Measurements from ENCODE around the gene GTSE1. TPM values are rescaled to one million over a fixed set of nuclear protein-coding genes. Genes with fewer than 3 reads are reported as not detected.

The GTSE1 gene
- total and polyA plus RNA-seq, 2 of the 13 experiments (the other 11 are each of a cell fraction or from before 2014, with no cell fraction given) = 10.7 to 13.5 TPM

DNA sequence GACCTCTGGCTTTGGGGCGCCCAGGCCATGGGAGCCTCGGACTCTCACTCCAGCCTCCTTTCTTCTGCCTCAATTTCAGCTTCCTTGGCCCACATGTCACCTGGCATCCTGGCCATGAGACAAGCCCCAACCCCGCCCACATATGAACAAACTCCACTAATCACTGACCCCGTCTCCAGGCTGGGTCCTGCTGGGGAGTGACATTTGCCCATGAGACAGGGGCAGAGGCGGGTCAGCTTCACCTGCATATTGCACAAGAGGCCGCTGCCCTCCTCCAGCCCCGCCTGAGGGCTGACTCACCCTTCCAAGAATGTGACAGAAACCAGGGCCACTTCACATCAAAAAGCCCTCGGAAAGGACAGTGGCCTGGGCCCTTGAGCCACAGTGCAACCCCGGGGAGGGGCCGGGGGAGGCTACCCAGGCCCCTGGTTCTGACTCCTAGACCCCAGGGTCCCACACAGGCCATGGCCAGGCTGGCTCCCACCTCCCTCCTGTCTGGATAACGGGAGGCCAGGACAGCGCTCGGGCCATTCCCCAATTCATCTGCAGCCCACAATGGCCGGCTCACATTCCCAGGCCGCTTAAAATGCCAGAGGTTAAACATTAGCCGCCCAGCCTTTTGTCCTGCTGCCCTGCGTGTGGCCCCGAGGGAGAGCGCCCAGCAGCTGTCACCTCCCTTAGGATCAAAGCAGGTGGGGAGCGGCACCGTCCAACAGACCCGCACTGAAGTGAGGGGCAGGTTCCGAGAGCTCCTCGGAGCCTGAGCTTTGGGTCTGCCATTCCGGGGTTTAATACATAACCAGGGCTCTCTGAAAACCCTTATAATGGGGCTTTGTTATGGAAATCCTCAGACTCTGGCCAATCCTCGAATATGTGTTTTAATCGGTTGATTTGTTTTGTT lies 81.1 kb downstream of the GTSE1 start (continued):
- peak; percentile 85 for TF ChIP-seq ZNF687 (CRISPR knock-in tag; IDR thresholded peaks at IDR 0.05)
- TF ChIP-seq, protein P1, sequence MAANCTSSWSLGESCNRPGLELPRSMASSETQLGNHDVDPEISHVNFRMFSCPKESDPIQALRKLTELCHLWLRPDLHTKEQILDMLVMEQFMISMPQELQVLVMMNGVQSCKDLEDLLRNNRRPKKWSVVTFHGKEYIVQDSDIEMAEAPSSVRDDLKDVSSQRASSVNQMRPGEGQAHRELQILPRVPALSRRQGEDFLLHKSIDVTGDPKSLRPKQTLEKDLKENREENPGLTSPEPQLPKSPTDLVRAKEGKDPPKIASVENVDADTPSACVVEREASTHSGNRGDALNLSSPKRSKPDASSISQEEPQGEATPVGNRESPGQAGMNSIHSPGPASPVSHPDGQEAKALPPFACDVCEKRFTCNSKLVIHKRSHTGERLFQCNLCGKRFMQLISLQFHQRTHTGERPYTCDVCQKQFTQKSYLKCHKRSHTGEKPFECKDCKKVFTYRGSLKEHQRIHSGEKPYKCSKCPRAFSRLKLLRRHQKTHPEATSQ (CRISPR knock-in tag; IDR thresholded peaks at IDR 0.05; ENCODE audit: borderline replicate concordance) = 0 out of 2 replicates have a peak, but pooled peaks have one; percentile 23
- peak; percentile 91 for TF ChIP-seq GATAD2A (CRISPR knock-in tag; IDR thresholded peaks at IDR 0.05)
- no peak for TF ChIP-seq ZFP62 (CRISPR knock-in tag; IDR thresholded peaks at IDR 0.05)
- TF ChIP-seq ZBED4 (CRISPR knock-in tag; IDR thresholded peaks at IDR 0.05; ENCODE audit: borderline replicate concordance) = peak; percentile 98; the same call in 1 of the 2 replicates
- TF ChIP-seq SIN3B (IDR thresholded peaks at IDR 0.05; ENCODE audit: low read length) = no peak
- TF ChIP-seq GFI1 (CRISPR knock-in tag; IDR thresholded peaks at IDR 0.05; ENCODE audit: borderline replicate concordance) = peak; percentile 93
- TF ChIP-seq ZNF34 (CRISPR knock-in tag; IDR thresholded peaks at IDR 0.05; ENCODE audit: borderline replicate concordance) = 0 out of 2 replicates have a peak, but pooled peaks have one; percentile 78
- no peak for TF ChIP-seq DDIT3 (CRISPR knock-in tag; IDR thresholded peaks at IDR 0.05)
- no peak for TF ChIP-seq BHLHE40 (IDR thresholded peaks at IDR 0.05; ENCODE audit: low read length)
- no peak for TF ChIP-seq MLLT10 (CRISPR knock-in tag; IDR thresholded peaks at IDR 0.05)
- TF ChIP-seq ZNF333 (CRISPR knock-in tag; IDR thresholded peaks at IDR 0.05; ENCODE audit: borderline replicate concordance) = no peak

All from HepG2 (cell line).